Suprapubic skin (tissue), 4 donors: Measurements from ENCODE around the gene TET1. TPM values are rescaled to one million over a fixed set of nuclear protein-coding genes. Genes with fewer than 3 reads are reported as not detected.

Source experiments
- DNase-seq, 2 donors: peaks; one replicate each; pipeline ENCODE4 v3.0.0-alpha.2; 2019; ENCODE audit warnings: low spot score in 2 of 2
- H3K27ac ChIP-seq: fragments of 200-600 bp; sonication (generic); one replicate; pipeline ENCODE4 v1.5.1; 2019
- H3K27me3 ChIP-seq: fragments of 200-600 bp; sonication (generic); one replicate; pipeline ENCODE4 v1.5.1; 2019
- H3K36me3 ChIP-seq: fragments of 200-600 bp; sonication (generic); one replicate; pipeline ENCODE4 v1.5.1; 2019
- H3K4me1 ChIP-seq: fragments of 200-600 bp; sonication (generic); one replicate; pipeline ENCODE4 v1.5.1; 2019
- H3K4me3 ChIP-seq: fragments of 200-600 bp; sonication (generic); one replicate; pipeline ENCODE4 v1.5.1; 2019; ENCODE audit warnings: mild to moderate bottlenecking
- H3K9me3 ChIP-seq: fragments of 200-600 bp; sonication (generic); one replicate; pipeline ENCODE4 v1.5.1; 2019
- CTCF ChIP-seq, 2 donors: fragments of 200-600 bp in 1 of 2; fragments of 450-650 bp in 1 of 2; sonication (generic) in 1 of 2; IDR thresholded peaks; one replicate each; pipeline ENCODE4 v1.5.1; 2016 to 2019; ENCODE audit warnings: antibody characterized with exemption in 2 of 2, mild to moderate bottlenecking in 1 of 2, moderate library complexity in 1 of 2
- EP300 ChIP-seq: sonication (generic); formaldehyde crosslinking; IDR thresholded peaks from one replicate; pipeline ENCODE4 v1.6.1; 2017; ENCODE audit warnings: antibody characterized with exemption
- POLR2A ChIP-seq, 2 donors: fragments of 450-650 bp; IDR thresholded peaks; one replicate each; pipeline ENCODE4 v1.6.1; 2017; ENCODE audit warnings: antibody characterized with exemption in 2 of 2, mild to moderate bottlenecking in 2 of 2, moderate library complexity in 2 of 2
- POLR2AphosphoS5 ChIP-seq, 3 donors: sonication (generic); formaldehyde crosslinking; IDR thresholded peaks; one replicate each; pipeline ENCODE4 v1.6.1; 2017; ENCODE audit warnings: antibody characterized with exemption in 3 of 3
- WGBS: methylation state at CpG from one replicate; pipeline ENCODE4 v1.1.5; 2018; 5-methylcytosine and 5-hydroxymethylcytosine counted together
- total RNA-seq, 4 donors: library from RNA; depleted of rRNA; stranded (reverse); fragments of >200 nt; gene quantifications; one replicate each; pipeline ENCODE4 v1.1.0, GENCODE V29; 2016

TET1 gene
- total RNA-seq, 4 donors from 2014 or later: 0.98 to 3.2 (median 2.6) TPM

- WGBS: 89% methylated on average over 2 of the region's 2 CpGs
- DNase-seq: no peak
- H3K27ac ChIP-seq: no peak overlapping the region
- TF ChIP-seq EP300 (no peak), POLR2A (IDR thresholded peaks at IDR 0.05) (no peak), CTCF (IDR thresholded peaks at IDR 0.05) (no peak), POLR2AphosphoS5 (IDR thresholded peaks at IDR 0.05) (no peak)
- no peaks in the 10 kb centered on the region for H3K27me3 ChIP-seq
- H3K9me3 ChIP-seq: no peaks in the 10 kb centered on the region
- no peaks in the 10 kb centered on the region for H3K36me3 ChIP-seq
- no peaks in the 10 kb centered on the region for H3K4me1 ChIP-seq
- H3K4me3 ChIP-seq: no peak overlapping the region
These were observed 105.7 kb downstream of the TET1 start for GRCh38 chr10:68665841-68666240.

- no peaks in the 10 kb centered on the region for H3K36me3 ChIP-seq
These were observed 106.2 kb downstream of the TET1 start for GRCh38 chr10:68666280-68666760.

GRCh38 chr10:68668231-68668630, 108.1 kb downstream of the TET1 start:
- Histone ChIP-seq H3K36me3 (no peaks in the 10 kb centered on the region), H3K27ac (no peak overlapping the region), H3K4me3 (no peak overlapping the region), H3K9me3 (no peaks in the 10 kb centered on the region), H3K4me1 (no peaks in the 10 kb centered on the region), H3K27me3 (no peaks in the 10 kb centered on the region)
- DNase-seq: no peak
- TF ChIP-seq POLR2AphosphoS5 (IDR thresholded peaks at IDR 0.05): no peak
- no peak for TF ChIP-seq CTCF (IDR thresholded peaks at IDR 0.05)
- no peak for TF ChIP-seq POLR2A (IDR thresholded peaks at IDR 0.05)
- TF ChIP-seq EP300: no peak
- WGBS: 87% methylated on average over 5 of the region's 5 CpGs

More at GRCh38 chr10:68666280-68666760, 106.2 kb downstream of the TET1 start:
- no peaks in the 10 kb centered on the region for H3K9me3 ChIP-seq
- 67% methylated on average over 5 of the region's 5 CpGs for WGBS
- H3K4me3 ChIP-seq: no peak overlapping the region
- DNase-seq: no peak
- no peaks in the 10 kb centered on the region for H3K4me1 ChIP-seq
- H3K27me3 ChIP-seq: no peaks in the 10 kb centered on the region
- TF ChIP-seq CTCF (IDR thresholded peaks at IDR 0.05): no peak
- no peak overlapping the region for H3K27ac ChIP-seq

- no peak for TF ChIP-seq CTCF (IDR thresholded peaks at IDR 0.05)
- TF ChIP-seq POLR2AphosphoS5 (IDR thresholded peaks at IDR 0.05): no peak
- TF ChIP-seq POLR2A (IDR thresholded peaks at IDR 0.05): no peak
- no peak for TF ChIP-seq EP300
- DNase-seq: no peak
- Histone ChIP-seq H3K4me3 (no peak overlapping the region), H3K27ac (no peak overlapping the region), H3K36me3 (no peaks in the 10 kb centered on the region), H3K9me3 (no peaks in the 10 kb centered on the region), H3K27me3 (no peaks in the 10 kb centered on the region), H3K4me1 (no peaks in the 10 kb centered on the region)
- WGBS: 90% methylated on average over 4 of the region's 4 CpGs
These were observed 108.8 kb downstream of the TET1 start for GRCh38 chr10:68668972-68669371.

- H3K4me1 ChIP-seq: no peaks in the 10 kb centered on the region
- 91% methylated on average over 3 of the region's 3 CpGs for WGBS
- TF ChIP-seq EP300 (no peak), POLR2AphosphoS5 (IDR thresholded peaks at IDR 0.05) (no peak), POLR2A (IDR thresholded peaks at IDR 0.05) (no peak), CTCF (IDR thresholded peaks at IDR 0.05) (no peak)
- no peak overlapping the region for H3K4me3 ChIP-seq
- H3K27ac ChIP-seq: no peak overlapping the region
- no peaks in the 10 kb centered on the region for H3K27me3 ChIP-seq
- no peak for DNase-seq
- H3K9me3 ChIP-seq: no peaks in the 10 kb centered on the region
- H3K36me3 ChIP-seq: peaks cover 13% of the 10 kb centered on the region
These were observed 124.3 kb downstream of the TET1 start for GRCh38 chr10:68684413-68684812.
